Stimulated activated CD8-positive, alpha-beta memory T cell treated with anti-CD3 and anti-CD28 coated beads, Interleukin-4, amount 100 ng/mL, for 24 hours (primary cell): ENCODE data around the gene PTMS.

Experiments used
- DNase-seq: peaks from one replicate; pipeline ENCODE4 v3.0.0-alpha.2; 2020; ENCODE audit warnings: low read depth

Gene PTMS

DNA sequence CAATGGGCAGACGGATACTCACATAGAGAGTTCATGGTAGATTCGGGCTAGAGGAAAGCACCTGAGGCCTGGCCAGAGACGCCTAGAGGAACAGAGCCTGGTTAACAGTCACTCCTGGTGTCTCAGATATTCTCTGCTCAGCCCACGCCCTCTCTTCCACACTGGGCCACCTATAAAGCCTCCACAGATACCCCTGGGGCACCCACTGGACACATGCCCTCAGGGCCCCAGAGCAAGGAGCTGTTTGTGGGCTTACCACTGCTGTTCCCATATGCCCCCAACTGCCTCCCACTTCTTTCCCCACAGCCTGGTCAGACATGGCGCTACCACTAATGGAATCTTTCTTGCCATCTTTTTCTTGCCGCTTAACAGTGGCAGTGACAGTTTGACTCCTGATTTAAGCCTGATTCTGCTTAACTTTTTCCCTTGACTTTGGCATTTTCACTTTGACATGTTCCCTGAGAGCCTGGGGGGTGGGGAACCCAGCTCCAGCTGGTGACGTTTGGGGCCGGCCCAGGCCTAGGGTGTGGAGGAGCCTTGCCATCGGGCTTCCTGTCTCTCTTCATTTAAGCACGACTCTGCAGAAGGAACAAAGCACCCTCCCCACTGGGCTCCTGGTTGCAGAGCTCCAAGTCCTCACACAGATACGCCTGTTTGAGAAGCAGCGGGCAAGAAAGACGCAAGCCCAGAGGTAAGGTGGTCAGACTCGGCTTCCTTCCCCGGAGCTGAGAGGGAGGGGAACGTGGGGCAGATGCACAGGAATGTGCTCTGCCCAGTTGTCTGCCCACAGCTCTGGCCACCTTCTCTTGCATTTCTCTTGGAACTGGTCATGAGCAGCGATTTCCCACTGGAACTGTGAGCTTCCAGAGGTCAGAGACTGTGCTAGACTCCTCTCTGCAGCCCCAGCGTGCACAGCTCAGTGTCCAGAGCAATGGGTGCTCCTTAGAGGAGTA is 23.1 kb downstream of the PTMS start, which contains the start of gene CD4:
Gene CD4, plus strand, starts transcription at position 557 of the 953 bp plus-strand sequence. CDS start 10,611 bp downstream, outside the sequence.
- DNase-seq: no peak

- DNase-seq: no peak
Observed at GRCh38 chr12:6790496-6791150, 24.5 kb downstream of the PTMS start.

DNA sequence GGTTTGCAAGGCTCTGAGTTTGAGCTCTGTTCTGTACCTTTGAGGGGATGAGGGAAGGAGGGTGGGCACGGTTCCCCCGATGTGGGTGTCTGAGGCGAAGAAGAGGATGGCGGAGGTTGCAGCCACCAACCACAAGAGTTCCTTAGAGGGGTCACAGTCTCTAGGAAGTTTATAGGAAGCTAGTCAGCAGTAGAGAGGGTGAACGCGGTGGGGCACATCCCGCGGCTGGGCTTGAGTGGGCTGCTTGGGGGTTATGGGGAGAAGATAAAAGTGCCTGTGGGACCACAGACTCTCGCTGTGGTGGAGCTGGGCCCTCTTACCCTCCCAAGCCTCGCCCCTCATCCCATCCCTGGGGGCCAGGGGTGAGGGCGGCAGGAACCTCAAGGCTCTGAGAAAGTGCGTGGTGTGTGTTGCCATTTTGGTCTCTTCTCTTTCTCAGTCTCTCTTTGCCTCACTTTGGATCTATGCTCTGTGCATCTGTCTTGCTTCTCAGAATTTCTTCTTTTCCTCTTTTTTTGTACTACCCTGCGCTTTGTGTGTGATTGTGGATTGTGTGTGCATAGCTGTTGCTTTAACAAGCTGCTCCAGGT is 25.9 kb downstream of the PTMS start:
- DNase-seq: no peak

DNA sequence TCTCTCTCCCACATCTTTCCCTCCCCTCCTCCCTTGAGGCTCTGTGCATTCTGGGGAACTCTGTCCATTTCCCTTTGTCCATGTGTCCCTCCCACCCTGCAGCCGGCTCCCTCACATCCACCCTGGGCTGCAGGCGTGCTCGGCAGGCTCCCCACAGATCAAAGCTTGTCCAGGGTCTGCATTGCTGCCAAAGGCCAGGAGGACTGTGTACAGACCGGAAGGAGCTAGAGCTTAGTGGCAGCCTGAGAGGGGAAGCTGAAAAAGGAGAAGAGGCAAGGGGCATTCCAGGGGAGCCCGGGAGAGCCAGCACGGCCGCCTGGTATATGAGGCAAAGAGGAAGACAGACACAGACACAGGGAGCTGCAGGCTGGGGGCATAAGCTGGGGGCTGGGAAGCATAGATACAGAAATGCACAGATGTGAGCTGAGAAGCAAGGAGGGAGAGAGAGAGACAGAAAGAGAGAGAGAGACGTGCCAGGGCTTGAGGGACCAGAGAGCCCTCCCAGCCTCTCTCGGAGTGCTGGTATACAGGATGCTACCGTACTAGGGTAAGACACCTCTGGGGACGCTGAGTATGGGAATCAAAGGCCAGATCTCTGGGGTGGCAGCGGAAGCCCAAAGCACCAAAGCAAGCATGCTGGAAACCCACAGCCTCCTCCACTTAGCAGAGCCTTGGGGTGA is 26.5 kb downstream of the PTMS start:
- no peak for DNase-seq

DNA sequence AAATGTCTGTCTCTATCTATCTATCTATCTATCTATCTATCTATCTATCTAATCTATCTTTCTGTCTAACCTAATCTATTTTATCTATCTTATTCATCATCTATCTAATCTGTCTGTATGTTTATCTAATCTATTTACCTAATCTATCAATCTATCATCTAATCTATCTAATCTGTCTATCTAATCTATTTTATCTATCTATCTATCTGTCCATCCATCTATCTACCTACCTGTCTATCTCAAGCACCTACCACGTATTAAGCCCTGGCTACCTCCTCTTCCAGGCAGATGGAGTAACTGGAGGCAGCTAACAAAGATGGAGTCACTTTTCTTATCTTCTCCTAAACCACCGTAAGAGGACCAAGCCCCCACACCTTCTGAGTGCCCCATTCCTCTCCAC is 28.9 kb downstream of the PTMS start:
- no peak for DNase-seq

- DNase-seq: no peak
Observed at GRCh38 chr12:6796576-6796975, 30.4 kb downstream of the PTMS start.

DNA sequence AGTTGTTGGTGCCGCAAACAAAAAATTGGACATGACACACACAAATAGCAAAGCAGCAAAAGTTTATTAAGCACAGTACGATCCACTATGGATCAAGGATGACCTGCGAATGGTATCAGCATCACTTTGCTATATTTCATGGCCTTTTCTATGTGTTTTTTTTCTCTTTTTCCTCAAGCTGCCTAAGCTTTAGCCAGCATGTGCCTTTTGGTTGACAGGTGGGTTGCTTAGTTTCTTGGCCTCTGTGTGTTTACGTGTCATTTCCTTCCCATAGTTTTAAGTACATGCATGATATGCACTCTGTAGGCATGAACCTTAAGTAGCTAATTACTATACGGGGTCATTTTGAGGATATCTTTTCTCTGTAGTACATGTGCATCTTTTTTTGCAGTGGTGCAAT is 33.0 kb downstream of the PTMS start:
- no peak for DNase-seq

- DNase-seq: no peak
Observed at GRCh38 chr12:6807170-6807569, 41.0 kb downstream of the PTMS start.

- DNase-seq: no peak
Observed at GRCh38 chr12:6809056-6809455, 42.9 kb downstream of the PTMS start.

- DNase-seq: no peak
Observed at GRCh38 chr12:6810758-6811157, 44.6 kb downstream of the PTMS start.

- no peak for DNase-seq
Observed at GRCh38 chr12:6813363-6813762, 47.2 kb downstream of the PTMS start.

DNA sequence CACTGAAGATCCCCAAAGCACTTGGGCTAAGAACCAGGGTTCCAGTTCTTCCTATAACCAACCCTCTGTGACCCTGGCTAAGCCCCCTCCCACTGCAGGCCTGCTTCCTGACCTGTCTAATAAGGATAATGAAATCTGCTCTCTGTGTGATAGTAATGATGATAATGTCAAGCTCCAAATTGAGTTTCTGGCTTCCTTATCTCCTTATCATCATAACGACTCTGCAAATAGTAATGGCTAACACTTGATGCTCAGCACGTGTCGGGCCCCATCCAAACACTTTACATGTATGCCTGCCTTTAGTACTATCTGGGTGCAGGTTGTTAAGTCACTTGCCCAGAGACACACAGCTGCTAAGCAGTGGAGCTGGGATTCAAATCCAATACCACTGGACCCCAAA is 50.4 kb downstream of the PTMS start:
- DNase-seq: no peak

GRCh38 chr12:6817098-6817497 is 50.9 kb downstream of the PTMS start:
- DNase-seq: no peak

- no peak for DNase-seq
Observed at GRCh38 chr12:6817662-6818157, 51.5 kb downstream of the PTMS start.

DNA sequence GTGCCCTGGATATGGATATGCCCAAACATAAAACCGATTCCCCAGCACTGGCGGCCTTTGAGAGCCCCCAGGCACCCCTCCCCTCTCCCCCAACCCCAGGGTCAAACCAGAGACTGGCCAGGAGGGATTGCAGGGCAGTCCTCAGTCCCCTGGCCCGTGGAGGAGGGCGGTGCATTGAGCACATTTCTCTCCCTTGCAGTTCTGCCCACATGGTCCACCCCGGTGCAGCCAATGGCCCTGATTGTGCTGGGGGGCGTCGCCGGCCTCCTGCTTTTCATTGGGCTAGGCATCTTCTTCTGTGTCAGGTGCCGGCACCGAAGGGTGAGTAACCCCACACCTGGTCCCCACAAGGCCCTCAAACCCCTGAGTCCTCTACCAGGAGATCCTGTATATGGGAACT is 52.1 kb downstream of the PTMS start:
- DNase-seq: no peak

GRCh38 chr12:6818645-6819044 is 52.5 kb downstream of the PTMS start:
- no peak for DNase-seq

GRCh38 chr12:6819106-6820030 is 53.2 kb downstream of the PTMS start:
- DNase-seq: no peak

GRCh38 chr12:6820166-6820565 is 54.0 kb downstream of the PTMS start:
- no peak for DNase-seq
